Stomach (tissue), 9 donors: ENCODE data around the gene CAPN8. TPM values are rescaled to one million over a fixed set of nuclear protein-coding genes. Genes with fewer than 3 reads are reported as not detected.

Source experiments
- DNase-seq, 2 donors: peaks; one replicate each; pipeline versions ENCODE4 v3.0.0 to v3.0.0-alpha.2; 2013 to 2019
- H3K27ac ChIP-seq, 5 donors: fragments of 200-600 bp in 4 of 5; sonication (generic) in 4 of 5; one replicate each; pipeline ENCODE4 v1.5.1; 2013 to 2019; ENCODE audit warnings: mild to moderate bottlenecking in 1 of 5, moderate library complexity in 1 of 5
- H3K27me3 ChIP-seq, 3 donors: fragments of 200-600 bp; sonication (generic); one replicate each; pipeline ENCODE4 v1.5.1; 2017 to 2019; ENCODE audit warnings: mixed run types in 1 of 3
- H3K36me3 ChIP-seq, 4 donors: fragments of 200-600 bp; sonication (generic); 1 replicate in 3 of 4; 2 replicates in 1 of 4; pipeline ENCODE4 v1.5.1; 2016 to 2019
- H3K4me1 ChIP-seq, 4 donors: fragments of 200-600 bp; sonication (generic); one replicate each; pipeline ENCODE4 v1.5.1; 2016 to 2019
- H3K4me3 ChIP-seq, 4 donors: fragments of 200-600 bp; sonication (generic) in 3 of 4; one replicate each; pipeline ENCODE4 v1.5.1; 2016 to 2019; ENCODE audit warnings: mild to moderate bottlenecking in 1 of 4
- H3K9me3 ChIP-seq, 4 donors: fragments of 200-600 bp; sonication (generic); one replicate each; pipeline ENCODE4 v1.5.1; 2016 to 2019
- CTCF ChIP-seq, 7 experiments: fragments of 450-650 bp in 4 of 7; fragments of 200-600 bp in 3 of 7; sonication (generic) in 3 of 7; IDR thresholded peaks; one replicate each; pipeline ENCODE4 v1.5.1; 2016 to 2019; ENCODE audit warnings: antibody characterized with exemption in 7 of 7, control low read depth in 2 of 7, mild to moderate bottlenecking in 1 of 7
- EP300 ChIP-seq: sonication (generic); formaldehyde crosslinking; IDR thresholded peaks from one replicate; pipeline ENCODE4 v1.6.1; 2017; ENCODE audit warnings: antibody characterized with exemption
- POLR2A ChIP-seq, 4 donors: fragments of 450-650 bp; IDR thresholded peaks; one replicate each; pipeline ENCODE4 v1.6.1; 2016; ENCODE audit warnings: antibody characterized with exemption in 4 of 4, control low read depth in 2 of 4, mild to moderate bottlenecking in 1 of 4, moderate library complexity in 1 of 4
- POLR2AphosphoS5 ChIP-seq, 3 donors: sonication (generic); formaldehyde crosslinking; IDR thresholded peaks; one replicate each; pipeline ENCODE4 v1.6.1; 2016; ENCODE audit warnings: antibody characterized with exemption in 3 of 3
- WGBS, 5 donors: extraction: QIAGEN DNeasy Blood & Tissue Kit in 3 of 5; methylation state at CpG; one replicate each; pipeline versions ENCODE4 v1.1.5 to v1.1.7; 2013 to 2018; 5-methylcytosine and 5-hydroxymethylcytosine counted together
- intact Hi-C: fragments of 100-400 bp; cut with DNase I; formaldehyde crosslinking; loops from one replicate; pipeline ENCODE4 v1.15.1; 2023; ENCODE audit warnings: low total_unique reads
- polyA plus RNA-seq, 3 donors: library from polyadenylated mRNA; stranded (reverse); fragments of 200-250 nt; gene quantifications; one replicate each; pipeline ENCODE4 v1.2.3, GENCODE V29; 2013
- total RNA-seq, 5 donors: library from RNA; depleted of rRNA; stranded (reverse); fragments of >200 nt; gene quantifications; one replicate each; pipeline versions ENCODE4 v1.1.0 to v1.2.3, GENCODE V29; 2014 to 2016
- donor health status: healthy with polysubstance abuse.
- donor health status: Bipolar disorder and iron deficiency.
- donor health status: healthy.

CAPN8 gene
- total and polyA plus RNA-seq, 8 donors: 28.3 to 581 (median 134) TPM

- 10 to 22% (median 13%) methylated on average over 7 of the region's 7 CpGs for WGBS, 5 donors
- H3K4me1 ChIP-seq: peaks cover 62 to 90% (median 79%) of the 10 kb centered on the region in 4 donors
- TF ChIP-seq POLR2A (IDR thresholded peaks at IDR 0.05): no peak
- TF ChIP-seq POLR2AphosphoS5 (IDR thresholded peaks at IDR 0.05): no peak
- no peak for TF ChIP-seq EP300
- TF ChIP-seq CTCF (IDR thresholded peaks at IDR 0.05): no peak
- peak in 1 of 2 donors; percentile 36 for DNase-seq
- H3K9me3 ChIP-seq: no peaks in the 10 kb centered on the region
- intact Hi-C loops: no loop called here
- H3K27ac ChIP-seq: peak overlapping the region; percentile 97 to 100 (median 98)
- H3K4me3 ChIP-seq: peak overlapping the region; percentile 68 to 94 (median 78)
- H3K27me3 ChIP-seq: no peaks in the 10 kb centered on the region
- H3K36me3 ChIP-seq: peaks cover 13 to 26% (median 17%) of the 10 kb centered on the region in 4 donors
Observed at GRCh38 chr1:223713546-223714420, 48.3 kb upstream of the CAPN8 start.

- TF ChIP-seq POLR2AphosphoS5 (IDR thresholded peaks at IDR 0.05): no peak
- no peak for TF ChIP-seq CTCF (IDR thresholded peaks at IDR 0.05)
- no peak for TF ChIP-seq POLR2A (IDR thresholded peaks at IDR 0.05)
- TF ChIP-seq EP300: no peak
- Histone ChIP-seq H3K27me3 (no peaks in the 10 kb centered on the region), H3K4me1 (peaks cover 59 to 90% (median 80%) of the 10 kb centered on the region in 4 donors), H3K9me3 (no peaks in the 10 kb centered on the region), H3K4me3 (peak overlapping the region; percentile 68 to 94 (median 78)), H3K27ac (peak overlapping the region; percentile 97 to 100 (median 98)), H3K36me3 (peaks cover 5 to 18% (median 9%) of the 10 kb centered on the region in 4 donors)
- 1 to 4% (median 2%) methylated on average over 7 to 40 of the region's 40 CpGs for WGBS, 5 donors
- intact Hi-C loops: no loop called here
- peak in 1 of 2 donors; percentile 74 for DNase-seq
Observed at GRCh38 chr1:223712850-223713474, 47.5 kb upstream of the CAPN8 start.

DNA sequence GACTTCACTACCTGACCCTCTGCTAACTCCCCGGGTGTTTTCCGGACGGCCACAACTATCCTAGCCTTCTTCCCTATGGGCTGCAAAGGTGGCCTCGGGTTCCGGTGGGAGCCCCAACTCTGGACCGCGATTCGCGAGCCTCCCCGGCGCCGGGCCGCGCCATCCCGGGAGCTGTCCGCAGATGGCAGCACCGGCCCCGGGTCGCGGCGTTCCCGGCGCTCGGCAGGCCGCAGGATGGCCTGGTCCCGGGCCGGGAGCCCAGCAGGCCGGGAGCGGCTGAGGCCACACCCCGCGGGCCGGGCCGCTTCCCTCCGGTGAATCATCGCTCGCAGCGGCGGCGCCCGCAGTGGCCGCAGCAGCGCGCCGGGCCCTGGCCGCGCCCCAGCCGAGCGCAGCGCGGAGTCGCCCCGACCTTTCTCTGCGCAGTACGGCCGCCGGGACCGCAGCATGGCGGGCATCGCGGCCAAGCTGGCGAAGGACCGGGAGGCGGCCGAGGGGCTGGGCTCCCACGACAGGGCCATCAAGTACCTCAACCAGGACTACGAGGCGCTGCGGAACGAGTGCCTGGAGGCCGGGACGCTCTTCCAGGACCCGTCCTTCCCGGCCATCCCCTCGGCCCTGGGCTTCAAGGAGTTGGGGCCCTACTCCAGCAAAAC lies 46.8 kb upstream of the CAPN8 start, which contains the start of gene CAPN2:
Gene CAPN2 (plus strand): TSS at position 346 of the 656 bp plus-strand sequence. CDS start 102 bp downstream, at position 448.
- peaks cover 60 to 90% (median 80%) of the 10 kb centered on the region in 4 donors for H3K4me1 ChIP-seq
- H3K27ac ChIP-seq: peak within 1 kb of the TSS; percentile 97 to 100 (median 98)
- peak within 1 kb of the TSS; percentile 68 to 94 (median 78) for H3K4me3 ChIP-seq
- intact Hi-C loops: no loop called here
- TF ChIP-seq CTCF (IDR thresholded peaks at IDR 0.05) (peak in 5 of 7 experiments; percentile 55 to 87 (median 70)), EP300 (no peak), POLR2A (IDR thresholded peaks at IDR 0.05) (no peak), POLR2AphosphoS5 (IDR thresholded peaks at IDR 0.05) (peak in 2 of 3 donors; percentile 79 to 85)
- no peaks in the 10 kb centered on the region for H3K27me3 ChIP-seq
- peaks cover 0 to 12% (median 2%) of the 10 kb centered on the region in 4 donors for H3K36me3 ChIP-seq
- 0 to 1% (median 1%) methylated on average over 23 to 74 of the region's 74 CpGs for WGBS, 5 donors
- H3K9me3 ChIP-seq: no peaks in the 10 kb centered on the region
- peak; percentile 89 to 95 for DNase-seq

- peak overlapping the region; percentile 68 to 94 (median 78) for H3K4me3 ChIP-seq
- intact Hi-C loops: no loop called here
- WGBS, 5 donors: 28 to 43% (median 36%) methylated on average over 15 of the region's 15 CpGs
Observed at GRCh38 chr1:223711747-223712193, 46.3 kb upstream of the CAPN8 start.

More at GRCh38 chr1:223711747-223712193, 46.3 kb upstream of the CAPN8 start:
- no peak for DNase-seq
- TF ChIP-seq POLR2AphosphoS5 (IDR thresholded peaks at IDR 0.05): peak in 1 of 3 donors; percentile 9
- TF ChIP-seq EP300: no peak
- no peaks in the 10 kb centered on the region for H3K9me3 ChIP-seq
- peaks cover 0 to 6% (median 0%) of the 10 kb centered on the region in 4 donors for H3K36me3 ChIP-seq
- no peaks in the 10 kb centered on the region for H3K27me3 ChIP-seq
- peak overlapping the region; percentile 97 to 100 (median 98) for H3K27ac ChIP-seq
- peaks cover 60 to 90% (median 80%) of the 10 kb centered on the region in 4 donors for H3K4me1 ChIP-seq
